IMR-90 (cell line): ENCODE results near the gene PSENEN. TPM values are rescaled to one million over a fixed set of nuclear protein-coding genes. Genes with fewer than 3 reads are reported as not detected.

Source experiments
- ATAC-seq: fragments of 200-7000 bp; cut with Tn5 transposase; 2 replicates; pipeline ENCODE4 v1.9.1; 2020; ENCODE audit warnings: low read depth, mild to moderate bottlenecking, moderate library complexity
- BruUV-seq: library from RNA; stranded (reverse); fragments of 400-500 nt; replicated peaks from 2 replicates; lab custom pipeline; 2021; lab: Mats Ljungman, UMichigan
- CTCF ChIA-PET: fragments of 300-600 bp; formaldehyde crosslinking; extraction: SDS; loops from one replicate; lab custom pipeline; 2021; ENCODE audit warnings: antibody characterized with exemption; lab: Yijun Ruan, JAX
- POLR2A ChIA-PET: fragments of 300-600 bp; sonication (Branson Sonifier 250); formaldehyde crosslinking; loops from one replicate; lab custom pipeline; 2022; ENCODE audit warnings: antibody characterized with exemption; ENCODE audit not compliant: unreplicated experiment; lab: Charles Lee
- DNase-seq: peaks from one replicate; pipeline ENCODE4 v3.0.0; 2013
- H2AFZ ChIP-seq: replicated peaks from 2 replicates; pipeline ENCODE3; 2013; ENCODE audit warnings: low read length, mild to moderate bottlenecking; ENCODE audit not compliant: poor library complexity
- H2AK5ac ChIP-seq: 2 replicates; pipeline ENCODE4 v1.6.1; 2013; ENCODE audit warnings: low read depth, low read length, inconsistent platforms
- H2AK9ac ChIP-seq: replicated peaks from 2 replicates; pipeline ENCODE3; 2013; ENCODE audit warnings: mild to moderate bottlenecking, low read depth, low read length, moderate library complexity; ENCODE audit not compliant: poor library complexity
- H2BK120ac ChIP-seq: 2 replicates; pipeline ENCODE4 v1.6.1; 2013; ENCODE audit warnings: low read depth, low read length, inconsistent platforms
- H2BK15ac ChIP-seq: 3 replicates; pipeline ENCODE4 v1.6.1; 2013; ENCODE audit warnings: low read depth, low read length, inconsistent platforms
- H2BK20ac ChIP-seq: 2 replicates; pipeline ENCODE4 v1.6.1; 2013; ENCODE audit warnings: low read depth, mild to moderate bottlenecking, inconsistent platforms, low read length, moderate library complexity
- H2BK5ac ChIP-seq: 2 replicates; pipeline ENCODE4 v1.6.1; 2013; ENCODE audit warnings: mild to moderate bottlenecking, low read depth, low read length, inconsistent platforms; ENCODE audit not compliant: poor library complexity, severe bottlenecking
- H3K14ac ChIP-seq: replicated peaks from 2 replicates; pipeline ENCODE4 v1.6.1; 2013; ENCODE audit warnings: low read depth, low read length, inconsistent platforms
- H3K18ac ChIP-seq: 2 replicates; pipeline ENCODE4 v1.6.1; 2013; ENCODE audit warnings: low read depth, low read length, control low read depth
- H3K23ac ChIP-seq: 2 replicates; pipeline ENCODE4 v1.6.1; 2013; ENCODE audit warnings: low read depth, low read length, inconsistent platforms
- H3K27ac ChIP-seq: 2 replicates; pipeline ENCODE4 v1.5.1; 2013; ENCODE audit warnings: mild to moderate bottlenecking, control low read depth, low read length; ENCODE audit not compliant: insufficient read depth
- H3K27me3 ChIP-seq: 2 replicates; pipeline ENCODE4 v1.6.1; 2013; ENCODE audit warnings: low read length; ENCODE audit not compliant: control insufficient read depth, insufficient read depth
- H3K36me3 ChIP-seq: 2 replicates; pipeline ENCODE4 v1.6.1; 2013; ENCODE audit warnings: low read length, mixed read lengths; ENCODE audit not compliant: control insufficient read depth, insufficient read depth
- H3K4ac ChIP-seq: 2 replicates; pipeline ENCODE4 v1.6.1; 2013; ENCODE audit warnings: low read depth, low read length, inconsistent platforms
- H3K4me1 ChIP-seq: 2 replicates; pipeline ENCODE4 v1.6.1; 2013; ENCODE audit warnings: low read length, mixed read lengths; ENCODE audit not compliant: control insufficient read depth, insufficient read depth
- H3K4me2 ChIP-seq: 2 replicates; pipeline ENCODE4 v1.6.1; 2013; ENCODE audit warnings: low read depth, mild to moderate bottlenecking, control low read depth, low read length, moderate library complexity
- H3K4me3 ChIP-seq: 2 replicates; pipeline ENCODE4 v1.5.1; 2013; ENCODE audit warnings: low read depth, mild to moderate bottlenecking, control low read depth, low read length, moderate library complexity; ENCODE audit not compliant: insufficient read depth
- H3K56ac ChIP-seq: 2 replicates; pipeline ENCODE4 v1.6.1; 2013; ENCODE audit warnings: low read length, inconsistent platforms; ENCODE audit not compliant: insufficient read depth; ENCODE audit errors: extremely low read depth
- H3K79me1 ChIP-seq, 2 experiments: 2 replicates each; pipeline ENCODE4 v1.6.1; 2013; ENCODE audit warnings: low read length in 2 of 2, inconsistent platforms in 1 of 2, low read depth in 1 of 2
- H3K9ac ChIP-seq: 2 replicates; pipeline ENCODE4 v1.6.1; 2013; ENCODE audit warnings: low read depth, low read length, control low read depth
- H3K9me1 ChIP-seq: 2 replicates; pipeline ENCODE4 v1.6.1; 2013; ENCODE audit warnings: low read length, inconsistent platforms; ENCODE audit not compliant: insufficient read depth
- H3K9me3 ChIP-seq: 2 replicates; pipeline ENCODE4 v1.6.1; 2013; ENCODE audit warnings: low read length; ENCODE audit not compliant: control insufficient read depth, insufficient read depth
- H4K20me1 ChIP-seq: 2 replicates; pipeline ENCODE4 v1.6.1; 2013; ENCODE audit warnings: low read length, inconsistent platforms; ENCODE audit not compliant: insufficient read depth
- H4K5ac ChIP-seq: 2 replicates; pipeline ENCODE4 v1.6.1; 2013; ENCODE audit warnings: mild to moderate bottlenecking, low read depth, low read length, control low read depth
- H4K8ac ChIP-seq, 2 experiments: 2 replicates each; pipeline ENCODE4 v1.6.1; 2013; ENCODE audit warnings: low read depth in 2 of 2, low read length in 2 of 2, control low read depth in 1 of 2, inconsistent platforms in 1 of 2
- H4K91ac ChIP-seq: 2 replicates; pipeline ENCODE4 v1.6.1; 2013; ENCODE audit warnings: low read depth, low read length, inconsistent platforms; ENCODE audit not compliant: insufficient read depth
- BHLHE40 ChIP-seq: fragments of 150-350 bp; IDR thresholded peaks from 2 replicates; pipeline ENCODE4 v1.6.1; 2016; ENCODE audit warnings: mild to moderate bottlenecking, low read depth, low read length
- CEBPB ChIP-seq: IDR thresholded peaks from 2 replicates; pipeline ENCODE4 v1.6.1; 2012; ENCODE audit warnings: low read depth, low read length, improper control_type of control experiment
- CHD1 ChIP-seq: IDR thresholded peaks from 2 replicates; pipeline ENCODE4 v1.6.1; 2012; ENCODE audit warnings: low read depth, low read length, improper control_type of control experiment
- MAFK ChIP-seq: IDR thresholded peaks from 2 replicates; pipeline ENCODE4 v1.6.1; 2012; ENCODE audit warnings: low read depth, low read length, improper control_type of control experiment
- MAZ ChIP-seq: IDR thresholded peaks from 2 replicates; pipeline ENCODE4 v1.6.1; 2012; ENCODE audit warnings: low read depth, mild to moderate bottlenecking, low read length, improper control_type of control experiment, moderate library complexity, borderline replicate concordance
- MXI1 ChIP-seq: IDR thresholded peaks from 2 replicates; pipeline ENCODE4 v1.6.1; 2012; ENCODE audit warnings: low read depth, mild to moderate bottlenecking, low read length, moderate library complexity, borderline replicate concordance
- NFE2L2 ChIP-seq: fragments of 150-350 bp; IDR thresholded peaks from 2 replicates; pipeline ENCODE4 v1.6.1; 2016; ENCODE audit warnings: low read depth, mild to moderate bottlenecking, low read length
- POLR2A ChIP-seq: IDR thresholded peaks from 2 replicates; pipeline ENCODE4 v1.6.1; 2012; ENCODE audit warnings: mild to moderate bottlenecking, low read depth, low read length
- RAD21 ChIP-seq: IDR thresholded peaks from 2 replicates; pipeline ENCODE4 v1.6.1; 2012; ENCODE audit warnings: low read length, improper control_type of control experiment
- RCOR1 ChIP-seq: IDR thresholded peaks from 2 replicates; pipeline ENCODE4 v1.6.1; 2012; ENCODE audit warnings: mild to moderate bottlenecking, low read length, improper control_type of control experiment; ENCODE audit not compliant: insufficient replicate concordance
- RFX5 ChIP-seq: IDR thresholded peaks from 2 replicates; pipeline ENCODE4 v1.8.0; 2012; ENCODE audit warnings: low read depth, mild to moderate bottlenecking, low read length, moderate library complexity
- SMC3 ChIP-seq: fragments of 150-350 bp; IDR thresholded peaks from 2 replicates; pipeline ENCODE4 v1.6.1; 2016; ENCODE audit warnings: low read depth, mild to moderate bottlenecking, antibody characterized with exemption, low read length, moderate library complexity
- WGBS, 2 experiments: methylation state at CpG; one replicate each; pipeline versions ENCODE4 v1.1.5 to v1.1.7; 2013; ENCODE audit warnings: missing lambda C conversion rate in 2 of 2; ENCODE audit not compliant: insufficient read length in 1 of 2; ENCODE audit errors: extremely low coverage in 2 of 2; 5-methylcytosine and 5-hydroxymethylcytosine counted together
- dilution Hi-C: fragments of 300-500 bp; cut with HindIII; formaldehyde crosslinking; loops from one replicate; pipeline ENCODE4 v1.14.3; 2018; ENCODE audit warnings: low sequenced_read_pairs; ENCODE audit not compliant: unreplicated experiment
- in situ Hi-C: fragments of 300-500 bp; cut with MboI; formaldehyde crosslinking; loops from 3 replicates; pipeline ENCODE4 v1.14.3; 2019; ENCODE audit warnings: low sequenced_read_pairs, inconsistent platforms, mixed read lengths
- intact Hi-C: fragments of 100-400 bp; cut with micrococcal nuclease; formaldehyde crosslinking; loops from 2 replicates; pipeline ENCODE4 v1.10.0; 2022
- polyA plus RNA-seq, 3 experiments: library from polyadenylated mRNA; depleted of rRNA; stranded (reverse); fragments of >200 nt; gene quantifications; 2 replicates each; pipeline ENCODE4 v1.2.3, GENCODE V29; 2012; ENCODE audit warnings: low replicate concordance in 1 of 3
- total RNA-seq: library from RNA; depleted of rRNA; stranded (reverse); fragments of >200 nt; gene quantifications from 2 replicates; pipeline ENCODE4 v1.2.3, GENCODE V29; 2012
- TF ChIP-seq, protein P1 (sequence below): fragments of 150-350 bp; IDR thresholded peaks from 2 replicates; pipeline ENCODE4 v1.6.1; 2016; ENCODE audit warnings: low read depth, mild to moderate bottlenecking, low read length, moderate library complexity, borderline replicate concordance
- TF ChIP-seq, protein P2 (sequence below): fragments of 150-350 bp; IDR thresholded peaks from 2 replicates; pipeline ENCODE4 v1.6.1; 2017; ENCODE audit warnings: mild to moderate bottlenecking, antibody characterized with exemption, low read length, low read depth
- TF ChIP-seq, protein P3 (sequence below): conservative IDR thresholded peaks from 2 replicates; pipeline ENCODE4 v1.5.1; 2012; ENCODE audit warnings: mild to moderate bottlenecking, low read depth, low read length, improper control_type of control experiment

Gene PSENEN
- total and polyA plus RNA-seq, 2 of the 4 experiments (the other 2 are of a cell fraction): 9.0 to 47.0 TPM

DNA sequence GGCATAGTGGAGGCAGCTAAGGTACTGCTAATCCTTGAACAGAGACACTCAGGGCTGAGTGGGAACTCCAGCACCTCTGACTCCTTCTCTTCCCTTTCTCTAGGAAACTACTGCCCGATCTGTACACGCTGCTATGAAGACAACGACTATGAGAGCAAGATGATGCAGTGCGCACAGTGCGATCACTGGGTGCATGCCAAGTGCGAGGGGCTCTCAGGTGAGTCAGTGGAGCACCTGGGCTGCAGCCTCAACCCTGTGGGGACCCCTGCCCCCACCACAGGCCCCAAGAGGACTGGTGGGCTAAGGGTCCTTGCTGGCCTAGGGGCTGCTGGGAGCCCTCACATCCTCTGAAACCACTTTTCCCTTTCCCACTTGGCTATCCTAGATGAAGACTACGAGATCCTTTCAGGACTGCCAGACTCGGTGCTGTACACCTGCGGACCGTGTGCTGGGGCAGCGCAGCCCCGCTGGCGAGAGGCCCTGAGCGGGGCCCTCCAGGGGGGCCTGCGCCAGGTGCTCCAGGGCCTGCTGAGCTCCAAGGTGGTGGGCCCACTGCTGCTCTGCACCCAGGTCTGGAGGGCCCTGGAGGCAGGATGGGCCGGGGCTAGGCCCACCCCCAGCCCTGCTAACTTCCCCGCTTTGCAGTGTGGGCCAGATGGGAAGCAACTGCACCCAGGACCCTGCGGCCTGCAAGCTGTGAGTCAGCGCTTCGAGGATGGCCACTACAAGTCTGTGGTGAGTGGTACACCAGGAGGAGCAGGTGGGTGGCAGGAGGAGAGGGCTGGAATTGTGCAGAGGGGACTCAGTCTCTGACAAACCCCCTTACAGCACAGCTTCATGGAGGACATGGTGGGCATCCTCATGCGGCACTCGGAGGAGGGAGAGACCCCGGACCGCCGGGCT, 18.1 kb upstream of the PSENEN start:
- Histone ChIP-seq H3K18ac (no peak overlapping the region), H2AK9ac (no peak overlapping the region), H2BK5ac (no peak overlapping the region), H3K36me3 (peaks cover 97% of the 10 kb centered on the region), H2BK15ac (no peak overlapping the region), H3K79me1 (peaks cover 12 to 19% of the 10 kb centered on the region in 2 experiments), H3K27ac (no peak overlapping the region), H2AFZ (no peak overlapping the region), H4K5ac (no peak overlapping the region), H2BK120ac (no peak overlapping the region), H4K20me1 (peaks cover 22% of the 10 kb centered on the region), H3K14ac (no peak overlapping the region), H3K9ac (no peak overlapping the region), H3K9me1 (no peaks in the 10 kb centered on the region), H3K4me1 (no peaks in the 10 kb centered on the region), H2BK20ac (no peak overlapping the region), H3K9me3 (no peaks in the 10 kb centered on the region), H4K8ac (no peak overlapping the region), H3K27me3 (no peaks in the 10 kb centered on the region), H3K4ac (no peak overlapping the region), H2AK5ac (no peak overlapping the region), H3K56ac (no peak overlapping the region), H3K23ac (no peak overlapping the region), H3K4me3 (no peak overlapping the region), H4K91ac (no peak overlapping the region), H3K4me2 (no peak overlapping the region)
- POLR2A ChIA-PET: no interaction called here
- intact Hi-C loops: no loop called here
- BruUV-seq: no TSS peak
- ATAC-seq: no peak
- in situ Hi-C loops: no loop called here
- DNase-seq: no peak
- dilution Hi-C loops: no loop called here
- CTCF ChIA-PET: no interaction called here
- 95% methylated on average over 10 of the region's 25 CpGs; no CpG with 5 or more reads in 1 of the 2 experiments for WGBS, 2 experiments
- no peak for TF ChIP-seq MAFK
- no peak for TF ChIP-seq MAZ
- no peak for TF ChIP-seq SMC3
- TF ChIP-seq, protein P1, sequence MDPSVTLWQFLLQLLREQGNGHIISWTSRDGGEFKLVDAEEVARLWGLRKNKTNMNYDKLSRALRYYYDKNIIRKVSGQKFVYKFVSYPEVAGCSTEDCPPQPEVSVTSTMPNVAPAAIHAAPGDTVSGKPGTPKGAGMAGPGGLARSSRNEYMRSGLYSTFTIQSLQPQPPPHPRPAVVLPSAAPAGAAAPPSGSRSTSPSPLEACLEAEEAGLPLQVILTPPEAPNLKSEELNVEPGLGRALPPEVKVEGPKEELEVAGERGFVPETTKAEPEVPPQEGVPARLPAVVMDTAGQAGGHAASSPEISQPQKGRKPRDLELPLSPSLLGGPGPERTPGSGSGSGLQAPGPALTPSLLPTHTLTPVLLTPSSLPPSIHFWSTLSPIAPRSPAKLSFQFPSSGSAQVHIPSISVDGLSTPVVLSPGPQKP: no peak
- TF ChIP-seq RAD21: no peak
- TF ChIP-seq RCOR1: no peak
- TF ChIP-seq, protein P2, sequence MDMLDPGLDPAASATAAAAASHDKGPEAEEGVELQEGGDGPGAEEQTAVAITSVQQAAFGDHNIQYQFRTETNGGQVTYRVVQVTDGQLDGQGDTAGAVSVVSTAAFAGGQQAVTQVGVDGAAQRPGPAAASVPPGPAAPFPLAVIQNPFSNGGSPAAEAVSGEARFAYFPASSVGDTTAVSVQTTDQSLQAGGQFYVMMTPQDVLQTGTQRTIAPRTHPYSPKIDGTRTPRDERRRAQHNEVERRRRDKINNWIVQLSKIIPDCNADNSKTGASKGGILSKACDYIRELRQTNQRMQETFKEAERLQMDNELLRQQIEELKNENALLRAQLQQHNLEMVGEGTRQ: no peak
- no peak for TF ChIP-seq MXI1
- no peak for TF ChIP-seq NFE2L2
- TF ChIP-seq CHD1: no peak
- no peak for TF ChIP-seq BHLHE40
- TF ChIP-seq CEBPB: no peak
- no peak for TF ChIP-seq RFX5
- no peak for TF ChIP-seq POLR2A
- TF ChIP-seq, protein P3, sequence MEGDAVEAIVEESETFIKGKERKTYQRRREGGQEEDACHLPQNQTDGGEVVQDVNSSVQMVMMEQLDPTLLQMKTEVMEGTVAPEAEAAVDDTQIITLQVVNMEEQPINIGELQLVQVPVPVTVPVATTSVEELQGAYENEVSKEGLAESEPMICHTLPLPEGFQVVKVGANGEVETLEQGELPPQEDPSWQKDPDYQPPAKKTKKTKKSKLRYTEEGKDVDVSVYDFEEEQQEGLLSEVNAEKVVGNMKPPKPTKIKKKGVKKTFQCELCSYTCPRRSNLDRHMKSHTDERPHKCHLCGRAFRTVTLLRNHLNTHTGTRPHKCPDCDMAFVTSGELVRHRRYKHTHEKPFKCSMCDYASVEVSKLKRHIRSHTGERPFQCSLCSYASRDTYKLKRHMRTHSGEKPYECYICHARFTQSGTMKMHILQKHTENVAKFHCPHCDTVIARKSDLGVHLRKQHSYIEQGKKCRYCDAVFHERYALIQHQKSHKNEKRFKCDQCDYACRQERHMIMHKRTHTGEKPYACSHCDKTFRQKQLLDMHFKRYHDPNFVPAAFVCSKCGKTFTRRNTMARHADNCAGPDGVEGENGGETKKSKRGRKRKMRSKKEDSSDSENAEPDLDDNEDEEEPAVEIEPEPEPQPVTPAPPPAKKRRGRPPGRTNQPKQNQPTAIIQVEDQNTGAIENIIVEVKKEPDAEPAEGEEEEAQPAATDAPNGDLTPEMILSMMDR: no peak
